Measurements from ENCODE around the gene PRDM4.
A peak's percentile ranks its signal among the peaks of the same experiment; 100 is the strongest.

The PRDM4 gene, protein sequence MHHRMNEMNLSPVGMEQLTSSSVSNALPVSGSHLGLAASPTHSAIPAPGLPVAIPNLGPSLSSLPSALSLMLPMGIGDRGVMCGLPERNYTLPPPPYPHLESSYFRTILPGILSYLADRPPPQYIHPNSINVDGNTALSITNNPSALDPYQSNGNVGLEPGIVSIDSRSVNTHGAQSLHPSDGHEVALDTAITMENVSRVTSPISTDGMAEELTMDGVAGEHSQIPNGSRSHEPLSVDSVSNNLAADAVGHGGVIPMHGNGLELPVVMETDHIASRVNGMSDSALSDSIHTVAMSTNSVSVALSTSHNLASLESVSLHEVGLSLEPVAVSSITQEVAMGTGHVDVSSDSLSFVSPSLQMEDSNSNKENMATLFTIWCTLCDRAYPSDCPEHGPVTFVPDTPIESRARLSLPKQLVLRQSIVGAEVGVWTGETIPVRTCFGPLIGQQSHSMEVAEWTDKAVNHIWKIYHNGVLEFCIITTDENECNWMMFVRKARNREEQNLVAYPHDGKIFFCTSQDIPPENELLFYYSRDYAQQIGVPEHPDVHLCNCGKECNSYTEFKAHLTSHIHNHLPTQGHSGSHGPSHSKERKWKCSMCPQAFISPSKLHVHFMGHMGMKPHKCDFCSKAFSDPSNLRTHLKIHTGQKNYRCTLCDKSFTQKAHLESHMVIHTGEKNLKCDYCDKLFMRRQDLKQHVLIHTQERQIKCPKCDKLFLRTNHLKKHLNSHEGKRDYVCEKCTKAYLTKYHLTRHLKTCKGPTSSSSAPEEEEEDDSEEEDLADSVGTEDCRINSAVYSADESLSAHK

DNA sequence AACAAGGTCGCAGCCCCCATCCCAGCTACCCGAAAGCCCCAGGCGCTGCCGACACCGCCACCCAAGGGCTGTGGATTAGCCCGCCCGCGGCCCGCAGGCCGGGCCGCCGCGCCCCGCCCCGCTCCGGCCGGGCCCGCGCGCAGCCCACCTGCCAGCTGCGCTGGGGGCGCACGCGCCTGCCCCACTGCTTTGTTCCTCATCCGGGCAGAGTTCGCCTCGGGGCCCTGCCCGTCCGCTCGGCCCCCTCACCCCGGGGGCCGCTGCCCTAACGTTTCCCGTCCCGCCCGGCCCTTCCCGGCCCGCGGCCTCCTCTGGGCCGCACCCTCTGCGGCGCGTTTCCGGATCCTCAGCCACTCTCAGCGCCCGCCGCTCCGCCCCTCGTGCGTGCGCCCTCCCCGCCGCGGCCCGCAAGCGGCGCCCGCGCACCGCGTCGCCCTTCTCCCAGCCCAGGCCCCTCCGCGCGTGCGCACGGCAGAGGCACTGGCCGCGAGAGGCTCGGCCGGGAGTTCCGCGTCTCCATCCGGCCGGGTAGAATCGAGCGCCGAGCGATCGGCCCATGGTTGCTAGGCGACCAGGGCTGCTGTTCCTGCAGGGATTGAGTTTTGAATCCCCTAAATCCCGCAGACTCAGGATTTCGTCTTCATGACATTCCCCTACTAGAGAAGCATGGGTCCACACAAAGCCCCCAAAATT lies at the start of gene PRDM4:
PRDM4 (minus strand) TSS at position 329 of the 693 bp plus-strand sequence. CDS start 622 bp downstream, outside the sequence.
- DNase-seq (ENCODE audit: extremely low read depth in 1 of 2, low read depth in 1 of 2) = peak; percentile 83

DNA sequence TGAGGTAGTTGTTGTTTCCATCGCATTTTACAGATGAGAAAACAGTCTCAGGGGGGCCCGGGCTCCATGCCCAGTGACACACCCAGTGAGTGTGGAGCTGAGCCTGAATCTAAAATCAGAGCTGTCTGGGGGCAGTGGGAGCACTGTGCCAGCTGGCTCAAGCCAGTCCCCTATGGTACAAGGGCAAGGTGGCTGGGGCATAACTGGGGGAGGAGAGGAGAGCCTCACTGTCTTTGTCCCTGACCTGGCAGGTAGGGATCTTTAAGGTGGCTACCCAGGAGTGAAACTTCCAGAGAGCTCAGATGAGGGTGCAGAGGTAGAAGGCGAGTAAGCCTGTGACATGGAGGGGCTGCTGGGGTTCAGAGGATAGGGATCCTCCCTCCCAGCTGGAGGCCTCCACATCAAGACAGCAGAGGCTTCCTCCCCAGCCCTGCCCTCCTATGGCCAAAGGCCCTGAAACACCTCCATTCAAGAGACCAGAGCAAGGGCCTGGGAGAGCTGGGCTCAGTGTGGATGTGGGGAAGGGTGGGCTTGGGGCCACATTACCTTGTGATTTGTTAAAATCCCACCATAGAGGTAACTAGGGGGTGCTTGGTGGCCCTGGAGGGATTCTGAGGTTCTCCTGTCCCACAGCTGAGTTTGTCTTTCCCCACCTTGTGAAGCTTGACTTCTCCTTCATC lies 46.7 kb upstream of the PRDM4 start:
- DNase-seq (ENCODE audit: extremely low read depth in 1 of 2, low read depth in 1 of 2) = no peak

DNA sequence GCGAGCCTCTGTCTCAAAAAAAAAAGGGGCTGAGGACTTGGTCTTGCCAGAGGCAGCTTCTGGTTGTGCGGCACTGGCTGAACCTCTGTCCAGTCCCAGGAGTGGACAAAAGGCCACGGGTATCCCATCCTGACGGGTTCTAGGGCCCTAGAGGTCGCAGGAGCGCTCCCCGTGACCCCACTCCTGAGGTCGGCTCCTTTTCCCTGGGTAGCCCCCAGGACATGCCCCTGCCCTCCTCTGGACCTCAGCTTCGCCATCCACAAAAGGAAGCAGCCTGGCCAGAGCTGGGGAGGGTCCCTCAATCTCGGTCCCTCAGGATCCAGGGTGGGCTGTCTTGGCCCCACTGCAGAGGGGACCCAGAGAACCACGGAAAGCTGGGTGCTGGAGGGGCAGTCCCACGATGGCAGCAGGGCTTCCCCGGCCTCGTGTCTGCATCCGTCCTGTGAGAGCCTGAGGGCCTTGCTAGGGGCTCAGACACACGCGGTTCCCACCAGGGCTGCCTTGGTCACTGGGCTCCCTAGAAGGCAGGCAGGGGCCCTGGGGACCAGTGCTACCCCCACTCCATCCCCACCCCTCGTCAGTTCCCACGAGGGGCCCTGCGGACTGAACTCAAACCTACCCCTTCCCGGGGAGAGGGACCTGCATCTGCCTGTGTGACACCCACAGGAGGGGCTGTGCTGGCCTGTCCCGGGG lies 44.7 kb upstream of the PRDM4 start:
- no peak for DNase-seq (ENCODE audit: extremely low read depth in 1 of 2, low read depth in 1 of 2)

DNA sequence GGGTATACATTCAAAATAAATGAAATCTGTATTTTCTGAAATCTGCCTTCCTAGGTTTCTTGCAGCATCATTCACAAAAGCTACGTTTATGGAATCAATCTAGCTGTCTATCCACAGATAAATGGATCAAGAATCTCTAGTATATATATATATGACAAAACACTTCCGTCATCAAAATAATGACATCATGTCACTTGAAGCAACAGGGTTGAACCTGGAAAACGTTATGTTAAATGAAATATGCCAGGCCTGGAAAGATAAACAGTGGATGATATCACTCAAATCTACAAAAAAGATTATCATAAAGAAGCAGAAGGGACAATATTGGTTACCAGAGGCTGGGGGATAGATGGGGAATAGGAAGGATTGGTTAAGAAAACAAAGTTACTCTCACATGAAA lies 42.2 kb upstream of the PRDM4 start:
- no peak for DNase-seq (ENCODE audit: extremely low read depth in 1 of 2, low read depth in 1 of 2)

DNA sequence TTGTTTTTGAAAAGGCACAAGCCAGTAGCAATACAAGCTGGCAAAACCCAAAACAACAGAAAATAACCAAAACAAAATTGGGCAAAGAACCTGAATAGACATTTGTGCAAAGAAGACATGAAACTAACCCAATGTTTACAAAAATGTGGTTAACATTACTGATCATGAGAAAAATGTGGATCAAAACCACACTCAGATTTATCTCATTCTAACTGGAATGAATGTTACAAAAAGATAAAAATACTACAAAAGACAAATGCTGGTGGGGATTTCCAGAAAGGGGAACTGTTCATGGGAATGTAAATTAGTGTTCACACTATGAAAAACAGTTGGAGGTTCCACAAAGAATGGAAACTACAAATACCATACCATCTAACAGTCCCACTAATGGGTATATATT lies 40.2 kb upstream of the PRDM4 start:
- DNase-seq (ENCODE audit: extremely low read depth in 1 of 2, low read depth in 1 of 2) = no peak

DNA sequence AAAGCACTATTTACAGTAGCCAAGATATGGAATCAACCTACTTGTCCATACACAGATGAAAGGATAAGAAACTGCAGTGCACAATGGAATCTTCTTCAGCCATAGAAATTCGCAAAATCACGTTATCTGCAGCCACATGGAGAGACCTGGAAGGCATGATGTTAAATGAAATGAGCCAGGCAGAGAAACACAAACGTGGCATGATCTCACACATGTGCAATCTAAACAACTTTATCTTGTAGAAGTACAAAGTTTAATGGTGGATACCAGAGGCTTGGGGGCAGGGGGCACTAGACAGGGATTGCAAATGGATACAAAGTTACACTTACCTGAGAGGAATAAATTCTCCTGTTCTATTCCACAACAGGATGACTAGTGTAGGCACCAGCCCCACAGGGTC lies 37.6 kb upstream of the PRDM4 start:
- no peak for DNase-seq (ENCODE audit: extremely low read depth in 1 of 2, low read depth in 1 of 2)

DNA sequence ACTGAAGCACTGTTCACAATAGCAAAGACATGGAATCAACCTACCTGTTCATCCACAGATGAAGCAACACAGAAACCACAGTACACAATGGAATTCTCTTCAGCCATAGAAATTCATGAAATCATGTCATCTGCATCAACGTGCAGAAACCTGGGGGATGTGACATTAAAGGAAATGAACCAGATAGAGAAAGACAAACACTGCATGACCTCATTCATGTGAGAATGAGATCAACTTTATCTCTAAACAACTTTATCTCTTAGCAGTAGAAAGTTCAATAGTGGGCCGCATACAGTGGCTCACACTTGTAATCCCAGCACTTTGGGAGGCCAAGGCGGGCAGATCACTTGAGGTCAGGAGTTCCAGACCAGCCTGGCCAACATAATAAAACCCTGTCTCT lies 33.5 kb upstream of the PRDM4 start:
- DNase-seq (ENCODE audit: extremely low read depth in 1 of 2, low read depth in 1 of 2) = no peak

DNA sequence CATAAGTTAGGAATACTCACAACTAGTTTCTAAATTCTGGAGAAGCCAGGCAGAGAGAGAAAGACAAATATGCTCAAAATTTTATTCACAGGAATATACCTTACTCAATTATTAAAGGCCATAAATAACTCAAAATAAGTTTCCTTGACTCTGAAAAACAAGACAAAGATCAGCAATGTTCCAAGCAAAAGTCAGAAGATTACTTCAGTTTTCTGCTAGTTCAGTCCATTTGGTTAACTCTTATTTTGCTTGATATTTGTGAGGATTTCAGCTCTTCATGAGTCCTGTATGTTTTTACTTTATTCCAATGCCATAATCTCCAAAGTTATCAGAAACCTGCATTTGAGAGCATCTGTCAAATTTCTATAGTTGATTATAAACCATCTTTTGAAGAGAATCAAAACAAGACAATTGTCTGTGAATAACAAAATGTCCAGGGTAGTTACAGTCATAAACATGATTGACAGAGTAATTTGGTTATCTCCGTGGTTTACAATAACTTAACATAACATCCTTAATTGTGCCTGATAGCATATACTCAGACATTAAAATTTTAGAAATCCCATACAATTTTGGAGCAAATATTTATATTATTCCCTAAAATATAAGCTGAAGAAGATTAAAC lies 30.6 kb upstream of the PRDM4 start:
- no peak for DNase-seq (ENCODE audit: extremely low read depth in 1 of 2, low read depth in 1 of 2)

DNA sequence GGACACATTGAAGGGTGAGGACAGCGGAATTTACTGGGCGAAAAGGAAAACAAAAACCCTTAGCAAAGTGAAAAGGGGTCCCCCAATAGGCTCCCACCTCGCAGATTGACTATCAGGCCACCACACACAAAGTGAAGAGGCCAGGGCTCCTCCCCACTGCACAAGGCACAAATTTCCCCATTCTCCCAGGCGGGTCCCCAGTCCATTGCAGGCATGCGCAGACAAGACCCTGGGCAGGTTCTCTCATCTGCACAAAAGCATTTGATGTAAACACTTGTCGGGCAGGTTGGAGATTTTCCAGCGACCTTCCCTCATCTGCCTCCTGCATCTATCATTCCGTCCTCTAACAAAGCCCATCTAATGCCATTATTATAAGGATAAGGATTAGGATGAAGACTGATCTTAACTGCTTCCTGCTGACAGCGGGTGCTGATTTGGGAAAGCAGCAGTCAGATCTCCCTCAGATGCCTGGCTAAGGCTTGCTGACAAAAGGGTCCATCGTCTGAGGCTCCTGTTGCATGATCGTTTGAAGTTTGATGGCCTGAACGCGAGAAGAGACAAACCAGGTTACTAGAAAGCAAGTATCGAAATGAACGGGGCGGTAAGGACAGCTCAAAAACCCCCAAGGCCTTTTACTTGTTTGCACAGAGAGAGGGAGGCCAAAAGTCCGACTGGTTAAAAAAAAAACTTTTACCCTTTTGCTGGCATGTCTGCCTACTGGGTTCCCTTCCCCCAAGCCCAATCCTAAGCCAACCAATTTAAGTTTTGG lies 27.9 kb upstream of the PRDM4 start:
- no peak for DNase-seq (ENCODE audit: extremely low read depth in 1 of 2, low read depth in 1 of 2)

DNA sequence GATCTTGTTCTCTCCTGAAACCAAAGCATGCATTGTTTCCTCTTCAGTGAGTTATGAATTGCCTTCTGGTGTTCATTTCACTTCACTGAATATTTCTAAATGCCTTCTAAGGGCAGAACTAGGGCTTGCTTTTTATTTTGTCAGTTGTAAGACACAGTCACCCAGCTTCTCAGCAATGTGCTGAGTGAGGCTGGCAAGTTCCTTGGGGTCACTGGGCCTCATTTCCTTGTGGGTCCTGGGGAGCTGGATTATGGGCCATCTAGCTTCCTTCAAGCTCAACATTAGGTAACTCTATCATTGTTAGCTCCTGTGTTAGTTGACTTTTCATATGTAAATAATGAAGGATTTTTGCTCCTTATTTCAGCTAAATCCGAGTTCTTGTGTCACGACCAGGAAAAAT lies 27.3 kb upstream of the PRDM4 start:
- no peak for DNase-seq (ENCODE audit: extremely low read depth in 1 of 2, low read depth in 1 of 2)

DNA sequence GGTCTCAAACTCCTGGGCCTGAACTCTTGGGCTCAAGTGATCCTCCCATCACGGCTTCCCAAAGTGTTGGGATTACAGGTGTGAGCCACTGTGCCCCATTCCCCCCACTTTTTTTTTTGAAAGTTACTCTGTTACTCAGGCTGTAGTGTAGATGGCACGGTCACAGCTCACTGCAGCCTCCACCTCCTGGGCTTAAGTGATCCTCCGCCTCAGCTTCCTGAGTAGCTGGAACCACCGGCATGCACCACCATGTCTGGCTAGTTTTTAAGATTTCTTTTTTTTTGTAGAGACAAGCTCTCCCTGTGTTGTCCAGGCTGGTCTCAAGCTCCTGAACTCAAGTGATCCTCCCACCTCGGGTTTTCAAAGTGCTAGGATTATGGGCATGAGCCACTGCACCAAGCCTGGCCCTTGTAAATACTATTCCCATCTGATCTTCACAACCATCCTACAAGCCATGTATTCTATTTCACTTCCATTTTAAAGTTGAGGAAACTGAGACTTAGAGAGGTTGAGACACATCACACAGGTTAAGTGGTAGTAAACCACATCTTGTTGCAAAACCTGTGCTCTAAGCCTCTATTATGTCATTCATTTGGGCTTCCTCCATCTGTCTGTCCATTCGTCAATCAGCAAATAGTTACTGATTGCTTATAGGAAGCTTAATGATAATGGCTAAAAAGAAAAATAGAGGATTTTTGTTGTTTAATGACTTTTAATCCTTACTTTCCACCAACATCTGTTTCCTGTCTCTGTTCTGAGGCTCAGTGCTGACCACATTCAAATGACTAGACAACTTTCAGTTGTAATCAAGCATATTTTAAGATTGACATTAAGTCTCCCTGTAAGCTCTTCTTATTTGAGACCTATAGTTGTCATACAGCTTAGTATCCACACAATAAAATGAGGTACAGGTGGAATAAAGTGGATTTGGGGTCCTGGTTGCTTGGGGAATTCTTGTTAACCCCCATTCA lies 22.8 kb upstream of the PRDM4 start:
- no peak for DNase-seq (ENCODE audit: extremely low read depth in 1 of 2, low read depth in 1 of 2)

DNA sequence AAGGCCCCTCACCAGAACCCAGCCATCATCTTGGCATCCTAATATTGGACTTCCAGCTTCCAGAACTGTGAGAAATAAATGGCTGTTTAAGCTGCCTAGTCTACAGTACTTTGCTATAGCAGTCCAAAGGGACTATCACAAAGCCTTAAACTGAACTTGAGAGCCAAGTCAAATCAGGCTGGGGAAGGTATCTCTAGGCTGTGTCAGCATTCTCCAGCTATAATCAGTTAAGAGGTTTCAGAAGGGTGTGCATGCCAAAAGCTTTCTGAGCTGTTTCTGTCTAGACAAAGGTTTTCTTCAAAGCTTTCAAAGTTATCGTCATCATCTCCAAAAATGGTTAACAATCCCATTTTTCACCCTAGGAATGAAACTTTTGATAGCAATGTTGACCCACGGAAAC lies 21.1 kb upstream of the PRDM4 start:
- DNase-seq (ENCODE audit: extremely low read depth in 1 of 2, low read depth in 1 of 2) = no peak

DNA sequence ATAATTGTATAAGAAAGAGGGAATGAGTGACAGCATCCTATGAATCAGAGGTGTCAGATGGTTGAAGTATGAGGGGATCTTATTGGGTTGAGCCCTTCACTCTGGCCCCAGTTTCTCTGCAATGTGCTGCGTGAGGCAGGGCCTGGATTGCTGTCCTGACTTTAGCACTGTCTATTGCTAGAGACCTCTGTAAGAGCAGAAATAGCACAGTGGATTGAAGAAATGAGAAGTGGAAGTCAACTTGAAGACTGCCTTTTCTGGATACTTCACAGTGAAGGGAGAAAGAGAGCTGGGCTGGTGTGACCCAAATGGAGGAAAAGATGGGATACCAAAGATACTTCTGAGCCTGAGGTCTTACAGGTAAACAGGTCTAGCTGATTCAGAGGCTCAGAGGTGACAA lies 19.4 kb upstream of the PRDM4 start:
- DNase-seq (ENCODE audit: extremely low read depth in 1 of 2, low read depth in 1 of 2) = no peak

DNA sequence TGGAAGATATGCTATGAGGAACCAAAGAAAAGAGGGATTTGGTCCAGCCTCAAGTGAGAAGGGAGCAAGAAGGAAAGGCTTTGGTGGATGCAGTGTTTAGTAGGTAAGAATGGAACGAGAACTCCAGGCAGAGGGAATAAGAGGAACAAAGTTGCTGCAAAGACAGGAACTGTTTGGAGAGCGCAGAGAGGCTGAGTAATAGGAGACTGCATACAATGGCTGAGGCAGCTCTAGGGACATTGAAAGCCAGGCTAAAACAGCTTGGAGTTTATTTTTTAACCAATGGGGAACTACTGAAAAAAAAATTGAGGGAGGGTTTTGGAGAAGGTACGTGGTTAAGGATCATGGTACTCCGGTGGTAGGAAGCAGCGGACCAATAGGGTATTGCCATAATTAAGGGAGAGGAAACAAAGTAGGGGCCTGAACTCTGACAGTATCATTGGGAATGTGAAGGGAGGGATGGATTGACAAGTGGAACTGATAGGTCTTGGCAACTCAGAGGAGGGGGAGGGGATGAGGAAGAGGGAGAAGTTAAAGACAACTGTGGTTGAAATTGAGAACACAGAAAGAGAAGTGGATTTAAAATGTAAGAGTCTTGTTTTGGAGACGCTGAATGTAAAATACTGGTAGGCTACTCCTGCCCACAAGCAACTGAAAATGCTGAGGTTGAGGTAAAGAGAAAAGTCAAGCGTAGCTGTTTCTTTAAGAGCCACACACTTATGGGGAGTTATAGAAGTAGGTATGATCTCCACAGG lies 18.3 kb upstream of the PRDM4 start:
- DNase-seq (ENCODE audit: extremely low read depth in 1 of 2, low read depth in 1 of 2) = no peak

DNA sequence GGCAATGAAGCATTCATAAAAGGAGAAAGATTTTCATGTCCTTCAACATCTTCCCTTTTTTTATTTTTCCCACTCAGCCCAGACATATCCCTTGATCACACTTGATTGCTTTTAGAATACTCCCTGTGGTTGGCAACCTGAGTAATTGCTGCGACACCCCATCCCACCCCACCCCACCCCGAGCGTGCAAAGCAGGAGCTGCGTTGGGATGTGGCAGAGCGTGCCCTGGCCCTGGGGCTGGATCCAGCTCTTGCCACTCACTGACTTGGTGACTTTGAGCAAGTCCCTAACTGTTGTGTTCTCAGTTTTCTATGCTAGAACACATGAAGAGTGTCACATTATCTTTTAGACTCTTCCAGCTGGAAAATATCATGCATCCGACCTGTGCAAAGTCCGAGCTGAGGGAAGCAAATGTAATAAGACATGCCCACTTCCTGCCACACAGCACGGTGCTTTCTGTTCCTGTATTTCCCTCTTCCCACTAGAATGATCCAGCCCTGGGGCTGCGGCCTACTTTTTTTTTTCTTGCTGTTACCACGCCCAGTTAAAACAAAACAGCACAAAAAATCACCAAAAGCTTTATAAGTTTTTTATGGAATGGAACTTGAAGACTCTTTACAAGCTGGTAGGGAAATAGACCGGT lies 17.6 kb upstream of the PRDM4 start:
- no peak for DNase-seq (ENCODE audit: extremely low read depth in 1 of 2, low read depth in 1 of 2)

DNA sequence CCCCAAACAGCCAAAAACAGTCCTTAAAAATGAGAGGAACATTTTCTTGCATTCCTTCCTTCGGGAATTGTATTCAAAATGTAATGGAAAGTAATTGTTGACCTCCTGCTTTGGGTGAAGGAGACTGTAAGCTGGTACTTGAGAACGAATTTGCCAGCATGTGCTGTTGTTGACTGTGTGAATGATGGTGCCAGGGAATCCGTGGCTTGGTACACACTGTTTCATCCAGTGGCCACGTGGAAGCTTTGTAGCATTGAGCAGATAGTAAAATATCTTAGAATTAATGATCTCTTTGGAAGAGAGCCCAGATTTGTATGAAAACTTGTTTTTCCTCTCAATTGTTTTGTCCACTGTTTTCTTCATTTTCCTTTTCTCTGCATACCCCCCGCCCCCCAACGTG lies 15.2 kb upstream of the PRDM4 start:
- no peak for DNase-seq (ENCODE audit: extremely low read depth in 1 of 2, low read depth in 1 of 2)

Data from stimulated activated CD8-positive, alpha-beta memory T cell treated with anti-CD3 and anti-CD28 coated beads, Interleukin-7, amount 100 ng/mL, for 48 hours (primary cell).